Measurements from ENCODE around the gene RUNX1.

GRCh38 chr21:34844013-34844923 lies 204.8 kb downstream of the RUNX1 start:
- no peak for TF ChIP-seq POLR2A (IDR thresholded peaks at IDR 0.05)
- peak; percentile 39 for TF ChIP-seq POLR2AphosphoS5 (IDR thresholded peaks at IDR 0.05)
- no peak for TF ChIP-seq CTCF (IDR thresholded peaks at IDR 0.05)
